Stimulated activated CD8-positive, alpha-beta memory T cell treated with anti-CD3 and anti-CD28 coated beads, Interleukin-15, amount 100 ng/mL, for 24 hours (primary cell): ENCODE results near the gene GAP43.
A peak's percentile ranks its signal among the peaks of the same experiment; 100 is the strongest.

Experiments used
- DNase-seq: peaks from one replicate; pipeline ENCODE4 v3.0.0-alpha.2; 2020; ENCODE audit warnings: low read depth

The GAP43 gene

DNA sequence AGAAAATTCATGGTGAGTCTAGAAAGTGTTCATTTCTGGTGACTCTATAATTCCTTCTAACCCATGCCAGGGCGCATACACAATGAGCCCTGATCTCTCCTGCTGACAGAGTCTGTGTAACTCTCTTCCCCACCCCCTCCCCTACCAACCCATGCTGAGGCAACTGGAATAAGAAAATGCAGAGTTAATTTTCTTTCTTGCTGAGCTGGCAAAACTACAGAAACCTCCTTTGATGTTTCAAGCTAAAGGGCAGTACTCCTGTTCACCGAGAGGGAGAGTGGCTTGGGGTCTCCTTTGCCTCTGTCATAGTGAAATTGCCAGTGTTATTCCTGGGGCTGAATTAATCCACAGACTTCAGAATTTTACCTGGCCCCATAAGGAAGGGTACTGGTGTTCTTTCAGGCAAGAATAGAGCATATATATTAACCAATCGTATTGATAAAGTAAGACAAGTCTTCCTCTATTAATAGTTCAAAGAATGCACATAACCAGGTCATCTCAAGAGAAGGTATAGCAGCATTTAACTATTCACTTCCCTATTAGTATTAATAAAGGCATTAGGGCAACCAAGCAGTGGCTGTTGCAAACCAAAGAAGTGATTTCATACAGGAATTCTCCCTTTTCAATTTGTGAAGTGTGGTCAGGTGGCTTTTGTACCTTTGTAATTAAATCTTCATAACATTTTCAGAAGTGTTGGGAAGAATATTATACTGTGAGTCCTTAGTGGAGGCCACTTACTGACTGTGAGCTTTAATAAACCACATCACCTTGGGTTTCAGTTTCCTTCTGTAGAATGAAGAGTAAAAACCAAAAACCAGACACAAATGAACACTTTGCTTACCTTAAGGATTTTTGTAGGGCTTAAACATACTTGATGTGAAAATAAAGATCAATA lies 4.1 kb downstream of the GAP43 start:
- DNase-seq = no peak

DNA sequence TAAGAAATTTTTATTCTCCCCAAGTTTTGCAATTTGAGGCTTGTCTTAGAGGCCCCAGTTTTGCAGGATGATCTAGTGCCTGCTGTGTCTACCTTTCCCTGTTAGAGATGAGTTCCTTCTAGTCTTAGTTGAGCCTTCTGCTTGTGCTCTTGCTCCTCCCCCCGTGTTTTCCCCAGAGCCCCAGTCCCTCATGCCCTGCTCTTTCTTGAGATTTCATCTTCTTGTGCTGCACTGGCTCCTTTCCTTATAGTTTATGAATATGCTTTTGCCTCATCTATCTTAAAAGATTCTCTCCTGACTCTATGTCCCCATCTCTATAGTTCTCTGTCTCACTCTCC lies 4.7 kb downstream of the GAP43 start:
- no peak for DNase-seq

GRCh38 chr3:115630850-115631249 lies 7.5 kb downstream of the GAP43 start:
- DNase-seq = no peak

DNA sequence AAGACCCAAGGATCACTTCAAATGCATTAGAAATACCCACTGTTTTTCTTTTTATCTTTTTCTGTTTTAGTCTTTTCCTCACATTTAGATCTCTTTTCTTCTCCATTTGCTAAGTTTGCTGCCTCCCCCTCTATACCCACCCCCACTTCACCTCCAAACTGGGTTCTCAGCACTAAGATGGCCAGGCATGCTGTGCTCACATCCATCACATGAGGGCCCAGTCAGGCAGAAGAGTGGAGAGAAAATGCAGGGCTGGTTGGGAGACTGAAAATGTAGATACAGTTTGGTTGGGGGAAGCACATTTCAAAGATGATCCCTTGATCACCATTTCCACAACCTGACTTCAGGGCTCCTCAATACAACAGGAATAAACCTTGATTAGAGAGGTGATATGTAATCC lies 8.7 kb downstream of the GAP43 start:
- no peak for DNase-seq

GRCh38 chr3:115633467-115633866 lies 10.2 kb downstream of the GAP43 start:
- DNase-seq = no peak

GRCh38 chr3:115634052-115634451 lies 10.7 kb downstream of the GAP43 start:
- DNase-seq = no peak

- DNase-seq = no peak
Measured at GRCh38 chr3:115635406-115635805, 12.1 kb downstream of the GAP43 start.

DNA sequence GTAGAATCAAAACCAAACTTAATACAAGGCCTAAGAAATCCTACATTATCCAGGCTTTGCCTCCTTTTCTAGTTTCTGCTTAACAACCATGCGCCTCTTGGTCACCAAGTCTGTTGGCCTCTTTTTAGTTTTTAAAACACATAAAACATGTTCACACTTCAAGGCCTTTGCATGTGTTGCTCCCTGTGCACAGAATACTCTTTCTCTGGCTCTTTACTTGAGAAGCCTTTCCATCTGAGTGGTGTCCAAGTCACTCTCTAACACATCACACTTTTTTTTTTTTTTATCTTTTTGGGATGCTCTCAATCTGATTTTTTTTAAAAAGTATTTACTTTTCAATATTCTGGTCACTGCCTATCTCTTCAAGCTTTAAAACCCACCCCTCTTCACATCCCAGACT lies 14.9 kb downstream of the GAP43 start:
- DNase-seq = no peak

GRCh38 chr3:115638991-115639390 lies 15.7 kb downstream of the GAP43 start:
- no peak for DNase-seq

GRCh38 chr3:115644391-115644790 lies 21.1 kb downstream of the GAP43 start:
- no peak for DNase-seq

GRCh38 chr3:115646027-115646690 lies 22.8 kb downstream of the GAP43 start:
- DNase-seq = no peak

- DNase-seq = no peak
Measured at GRCh38 chr3:115648559-115648958, 25.2 kb downstream of the GAP43 start.

- no peak for DNase-seq
Measured at GRCh38 chr3:115651087-115651486, 27.8 kb downstream of the GAP43 start.

DNA sequence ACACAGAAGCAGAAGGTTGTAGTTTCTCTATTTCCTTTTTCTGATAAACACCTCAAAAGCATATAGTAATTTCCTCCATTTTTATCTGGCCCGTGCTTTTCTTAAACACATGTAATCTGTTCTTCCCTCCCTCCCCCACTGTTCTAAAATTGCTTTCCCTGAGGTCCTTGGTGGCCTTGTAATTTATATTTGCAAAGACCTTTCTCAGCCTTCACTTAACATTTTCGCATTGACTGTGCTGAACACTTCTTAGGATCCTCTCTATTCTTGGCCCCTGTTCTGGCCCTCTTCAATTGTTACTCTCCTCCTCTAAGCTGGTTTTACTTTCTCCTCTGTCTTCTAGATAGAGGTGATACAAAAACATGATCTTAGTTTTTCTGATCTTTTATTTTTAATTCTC lies 28.3 kb downstream of the GAP43 start:
- no peak for DNase-seq

DNA sequence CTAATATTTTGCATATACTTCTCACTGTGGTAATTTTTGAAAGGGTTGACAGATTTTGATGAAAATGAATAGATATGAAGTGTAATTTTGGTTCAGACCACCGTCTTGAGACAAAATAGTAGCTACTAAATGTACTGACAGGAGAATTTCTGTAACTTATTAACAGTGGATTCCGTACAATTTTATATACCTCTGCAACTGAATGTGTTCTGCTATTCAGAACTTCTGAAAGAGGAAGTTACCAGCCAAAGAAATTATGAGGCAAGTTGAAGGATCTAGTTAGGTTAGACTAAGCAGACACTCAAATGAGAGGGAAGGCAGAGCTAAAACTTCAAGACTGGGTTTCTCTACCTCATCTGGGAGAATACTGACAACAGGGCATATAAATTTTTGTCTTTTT lies 29.4 kb downstream of the GAP43 start:
- no peak for DNase-seq

DNA sequence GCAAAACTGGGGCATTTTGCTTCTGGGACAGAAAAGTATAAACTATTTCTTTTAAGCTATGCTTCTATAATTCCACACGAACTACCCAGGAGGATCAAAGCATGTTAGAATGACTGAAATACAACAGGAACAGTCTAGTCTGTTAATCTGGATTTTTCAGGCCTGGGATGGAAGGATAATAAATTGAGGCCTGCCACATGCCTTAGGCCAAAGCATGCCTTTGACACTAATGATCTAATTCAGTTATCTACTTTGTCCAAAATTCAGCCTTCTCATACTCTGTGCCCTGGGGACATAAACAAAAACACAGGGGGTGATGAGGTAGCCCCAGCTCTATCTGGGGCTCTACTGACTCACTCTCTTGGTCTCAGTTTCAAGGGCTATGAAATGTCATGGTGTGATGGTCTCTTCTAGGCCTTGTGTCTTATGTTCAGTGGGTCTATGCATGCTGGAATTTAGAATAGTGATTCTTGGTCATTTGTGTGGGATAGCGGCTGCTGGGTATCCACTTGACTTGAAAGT lies 32.5 kb downstream of the GAP43 start:
- no peak for DNase-seq

- no peak for DNase-seq
Measured at GRCh38 chr3:115657168-115657567, 33.9 kb downstream of the GAP43 start.

GRCh38 chr3:115658032-115658336 lies 34.7 kb downstream of the GAP43 start:
- DNase-seq = no peak

DNA sequence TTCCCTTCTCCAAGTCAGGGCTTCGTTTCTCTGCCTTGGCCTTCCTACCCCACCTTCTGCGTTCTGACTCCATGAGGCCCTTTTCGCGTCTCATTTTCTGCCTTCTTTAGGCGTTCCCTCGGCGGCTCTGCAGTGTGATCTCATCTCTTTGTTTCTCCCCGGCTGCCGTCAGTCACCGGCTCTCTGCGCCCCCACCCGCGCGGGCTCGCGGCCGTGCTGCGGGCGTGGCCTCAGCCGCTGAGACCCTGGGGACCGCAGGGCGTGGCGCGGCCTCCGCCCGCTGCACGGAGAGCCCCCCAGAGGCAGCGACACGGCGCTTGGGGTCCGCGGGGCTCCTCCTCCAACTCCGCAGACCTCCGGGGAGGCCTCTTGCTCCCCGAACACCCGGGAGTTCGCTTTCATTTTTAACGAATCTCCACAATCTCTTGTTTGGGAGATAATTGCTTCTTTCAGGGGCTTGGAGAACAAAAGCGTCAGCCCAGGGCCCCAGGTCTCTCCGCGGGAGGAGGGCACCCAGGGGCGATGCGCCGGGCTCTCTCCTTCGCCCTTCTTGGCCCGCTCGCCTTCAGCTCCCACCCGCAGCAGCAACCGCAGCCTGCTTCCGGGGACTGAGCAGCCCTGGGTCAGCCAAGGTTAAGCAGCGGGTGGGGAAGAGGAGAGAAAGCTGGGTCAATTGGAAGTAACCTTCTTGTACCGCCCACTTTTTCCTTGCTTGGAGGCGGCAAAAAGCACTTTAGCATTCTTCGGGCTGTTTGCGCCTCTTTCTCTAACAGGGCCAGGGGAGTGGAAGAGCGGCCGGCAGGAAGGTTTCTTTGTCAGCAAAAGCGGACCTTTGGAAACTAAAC lies 35.2 kb downstream of the GAP43 start:
- peak; percentile 34 for DNase-seq

DNA sequence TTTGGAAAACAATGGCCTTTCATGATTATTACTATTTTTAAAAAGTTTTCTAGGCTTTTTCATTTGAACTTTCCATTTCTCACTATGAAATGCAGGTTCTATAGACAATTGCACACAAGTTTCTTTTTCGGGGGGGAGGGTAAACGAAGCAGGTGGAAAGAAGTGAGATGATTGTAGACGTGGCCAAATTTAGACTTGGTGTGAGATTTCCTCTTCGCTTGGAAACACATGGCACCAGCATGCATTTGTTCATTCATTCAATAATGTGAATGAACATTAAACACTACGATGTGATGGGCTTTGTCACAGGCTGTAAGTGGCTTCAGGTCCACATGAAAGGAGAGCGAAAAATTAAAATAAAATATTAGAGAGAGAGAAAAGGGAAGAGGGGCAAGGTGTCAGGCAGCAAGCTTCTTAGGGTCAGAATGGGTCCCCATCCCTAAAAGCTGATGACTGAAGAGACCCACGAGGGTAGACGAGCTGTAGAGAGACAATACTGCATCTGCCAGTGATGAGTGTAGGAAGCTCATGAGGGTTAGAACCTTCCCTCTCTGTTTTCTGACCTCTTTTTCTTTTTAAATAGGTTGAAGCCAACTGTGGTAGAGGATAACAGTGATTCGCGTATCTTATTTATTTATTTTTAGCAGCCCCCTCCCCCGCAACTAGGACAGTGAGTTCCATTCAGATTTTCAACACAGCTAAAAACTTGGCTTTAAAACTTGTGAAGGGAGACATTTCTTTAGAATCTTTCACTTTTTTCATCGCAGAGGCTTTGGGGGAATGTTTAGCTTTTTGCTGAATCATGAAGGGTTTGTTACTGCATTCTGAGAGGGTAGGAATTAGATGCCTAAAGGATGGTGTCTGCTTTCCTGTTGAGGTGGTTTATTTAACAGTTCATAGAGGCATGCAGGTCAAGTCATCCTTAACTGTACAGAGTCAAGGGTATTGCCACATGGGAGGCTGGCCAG lies 36.2 kb downstream of the GAP43 start:
- DNase-seq = no peak

- no peak for DNase-seq
Measured at GRCh38 chr3:115660646-115661337, 37.5 kb downstream of the GAP43 start.
